Gastroesophageal sphincter (tissue), 4 donors: Measurements from ENCODE around the gene TNK1. TPM values are rescaled to one million over a fixed set of nuclear protein-coding genes. Genes with fewer than 3 reads are reported as not detected.

ENCODE experiments used
- ATAC-seq: fragments of 150-250 bp; one replicate; pipeline ENCODE4 v1.9.1; 2016; ENCODE audit warnings: mild to moderate bottlenecking, moderate library complexity
- H3K27ac ChIP-seq, 4 donors: fragments of 200-600 bp; sonication (generic) in 3 of 4; 1 replicate in 3 of 4; 2 replicates in 1 of 4; pipeline ENCODE4 v1.5.1; 2016 to 2019
- H3K27me3 ChIP-seq: fragments of 200-600 bp; sonication (generic); one replicate; pipeline ENCODE4 v1.5.1; 2019
- H3K36me3 ChIP-seq, 2 donors: fragments of 200-600 bp; sonication (generic); one replicate each; pipeline ENCODE4 v1.5.1; 2019; ENCODE audit warnings: control low read depth in 1 of 2
- H3K4me1 ChIP-seq, 3 donors: fragments of 200-600 bp; sonication (generic); 1 replicate in 2 of 3; 2 replicates in 1 of 3; pipeline ENCODE4 v1.5.1; 2016 to 2019; ENCODE audit warnings: control low read depth in 2 of 3
- H3K4me3 ChIP-seq, 2 donors: fragments of 200-600 bp; sonication (generic); one replicate each; pipeline ENCODE4 v1.5.1; 2019; ENCODE audit warnings: mild to moderate bottlenecking in 1 of 2, moderate library complexity in 1 of 2
- H3K9me3 ChIP-seq, 3 donors: fragments of 200-600 bp; sonication (generic); one replicate each; pipeline ENCODE4 v1.5.1; 2017 to 2019; ENCODE audit warnings: control low read depth in 2 of 3
- EP300 ChIP-seq: sonication (generic); formaldehyde crosslinking; IDR thresholded peaks from one replicate; pipeline ENCODE4 v1.6.1; 2017; ENCODE audit warnings: antibody characterized with exemption, mild to moderate bottlenecking
- POLR2A ChIP-seq, 2 donors: fragments of 450-650 bp; IDR thresholded peaks; one replicate each; pipeline ENCODE4 v1.6.1; 2017; ENCODE audit warnings: antibody characterized with exemption in 2 of 2, mild to moderate bottlenecking in 2 of 2, moderate library complexity in 1 of 2
- POLR2AphosphoS5 ChIP-seq: sonication (generic); formaldehyde crosslinking; IDR thresholded peaks from one replicate; pipeline ENCODE4 v1.6.1; 2017; ENCODE audit warnings: antibody characterized with exemption
- WGBS, 2 donors: methylation state at CpG; one replicate each; pipeline ENCODE4 v1.1.5; 2018; ENCODE audit warnings: low coverage in 1 of 2; 5-methylcytosine and 5-hydroxymethylcytosine counted together
- total RNA-seq, 4 donors: library from RNA; depleted of rRNA; stranded (reverse); fragments of >200 nt; gene quantifications; one replicate each; pipeline ENCODE4 v1.1.0, GENCODE V29; 2016
- TF ChIP-seq, protein P1 (sequence below), 4 experiments: fragments of 200-600 bp in 2 of 4; fragments of 450-650 bp in 2 of 4; sonication (generic) in 1 of 4; IDR thresholded peaks; one replicate each; pipeline ENCODE4 v1.5.1; 2017 to 2019; ENCODE audit warnings: antibody characterized with exemption in 4 of 4, mild to moderate bottlenecking in 2 of 4, moderate library complexity in 2 of 4

The TNK1 gene
- total RNA-seq, 4 donors from 2014 or later, result 2.0 to 4.4 (median 3.5) TPM

DNA sequence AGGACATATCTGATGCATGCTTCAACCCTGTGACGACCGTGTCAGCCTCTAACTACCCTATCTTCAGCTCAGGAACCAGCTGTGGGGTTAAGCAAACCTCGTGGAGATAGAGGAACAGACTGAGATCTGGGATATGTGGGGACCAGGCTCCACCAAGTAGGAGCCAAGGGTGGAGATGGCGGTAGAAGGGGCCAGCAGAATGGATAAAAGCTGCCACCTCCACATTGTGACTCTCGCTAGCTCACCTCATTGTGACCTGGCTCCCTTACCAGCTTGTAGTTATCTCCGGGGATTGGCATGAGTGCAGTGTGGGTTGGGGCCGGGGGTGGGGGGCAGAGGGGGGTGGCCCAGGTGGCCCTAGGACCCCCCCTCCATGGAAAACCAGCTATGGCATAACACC lies 44.4 kb downstream of the TNK1 start, which contains the start of gene SPEM2:
TSS of gene SPEM2 (plus strand) at position 301 of the 400 bp plus-strand sequence. CDS start at position 374, 73 bp downstream.
- no peak for TF ChIP-seq POLR2AphosphoS5
- TF ChIP-seq, protein P1, sequence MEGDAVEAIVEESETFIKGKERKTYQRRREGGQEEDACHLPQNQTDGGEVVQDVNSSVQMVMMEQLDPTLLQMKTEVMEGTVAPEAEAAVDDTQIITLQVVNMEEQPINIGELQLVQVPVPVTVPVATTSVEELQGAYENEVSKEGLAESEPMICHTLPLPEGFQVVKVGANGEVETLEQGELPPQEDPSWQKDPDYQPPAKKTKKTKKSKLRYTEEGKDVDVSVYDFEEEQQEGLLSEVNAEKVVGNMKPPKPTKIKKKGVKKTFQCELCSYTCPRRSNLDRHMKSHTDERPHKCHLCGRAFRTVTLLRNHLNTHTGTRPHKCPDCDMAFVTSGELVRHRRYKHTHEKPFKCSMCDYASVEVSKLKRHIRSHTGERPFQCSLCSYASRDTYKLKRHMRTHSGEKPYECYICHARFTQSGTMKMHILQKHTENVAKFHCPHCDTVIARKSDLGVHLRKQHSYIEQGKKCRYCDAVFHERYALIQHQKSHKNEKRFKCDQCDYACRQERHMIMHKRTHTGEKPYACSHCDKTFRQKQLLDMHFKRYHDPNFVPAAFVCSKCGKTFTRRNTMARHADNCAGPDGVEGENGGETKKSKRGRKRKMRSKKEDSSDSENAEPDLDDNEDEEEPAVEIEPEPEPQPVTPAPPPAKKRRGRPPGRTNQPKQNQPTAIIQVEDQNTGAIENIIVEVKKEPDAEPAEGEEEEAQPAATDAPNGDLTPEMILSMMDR (IDR thresholded peaks at IDR 0.05), result no peak
- no peak for TF ChIP-seq EP300
- TF ChIP-seq POLR2A (IDR thresholded peaks at IDR 0.05), result no peak
- 94 to 100% methylated on average over 1 to 3 of the region's 7 CpGs for WGBS, 2 donors
- Histone ChIP-seq H3K27me3 (peaks cover 8% of the 10 kb centered on the region), H3K9me3 (no peaks in the 10 kb centered on the region), H3K4me3 (no peak within 1 kb of the TSS), H3K4me1 (no peaks in the 10 kb centered on the region), H3K27ac (no peak within 1 kb of the TSS), H3K36me3 (no peaks in the 10 kb centered on the region)
- ATAC-seq, result no peak

DNA sequence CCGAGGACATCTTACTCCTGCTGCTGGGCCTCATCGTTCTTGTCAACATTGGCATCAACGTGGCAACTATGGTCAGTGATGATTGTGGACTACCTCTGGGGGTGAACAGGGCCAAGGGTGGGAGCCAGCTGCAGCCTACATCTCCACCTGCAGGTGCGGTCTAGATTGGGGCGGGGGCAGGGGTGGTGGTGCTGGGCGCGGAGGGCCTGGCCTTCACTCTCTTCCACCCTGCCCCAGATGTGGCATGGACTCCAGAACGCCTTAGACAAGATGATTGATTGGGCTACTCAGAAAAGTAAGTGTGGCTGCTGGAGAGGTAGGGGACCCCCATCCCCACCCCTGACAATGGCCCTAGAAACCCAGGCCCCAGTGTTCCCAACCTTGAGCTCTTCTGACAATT lies 44.9 kb downstream of the TNK1 start:
- Histone ChIP-seq H3K4me3 (no peak overlapping the region), H3K36me3 (no peaks in the 10 kb centered on the region), H3K27me3 (peaks cover 3% of the 10 kb centered on the region), H3K27ac (no peak overlapping the region), H3K4me1 (no peaks in the 10 kb centered on the region), H3K9me3 (no peaks in the 10 kb centered on the region)
- WGBS, 2 donors, result 50% methylated on average over 2 of the region's 8 CpGs; no CpG with 5 or more reads in 1 of the 2 donors
- TF ChIP-seq EP300, result no peak
- no peak for TF ChIP-seq POLR2AphosphoS5
- TF ChIP-seq POLR2A (IDR thresholded peaks at IDR 0.05), result no peak
- TF ChIP-seq, protein P1 (IDR thresholded peaks at IDR 0.05), result no peak
- ATAC-seq, result no peak

DNA sequence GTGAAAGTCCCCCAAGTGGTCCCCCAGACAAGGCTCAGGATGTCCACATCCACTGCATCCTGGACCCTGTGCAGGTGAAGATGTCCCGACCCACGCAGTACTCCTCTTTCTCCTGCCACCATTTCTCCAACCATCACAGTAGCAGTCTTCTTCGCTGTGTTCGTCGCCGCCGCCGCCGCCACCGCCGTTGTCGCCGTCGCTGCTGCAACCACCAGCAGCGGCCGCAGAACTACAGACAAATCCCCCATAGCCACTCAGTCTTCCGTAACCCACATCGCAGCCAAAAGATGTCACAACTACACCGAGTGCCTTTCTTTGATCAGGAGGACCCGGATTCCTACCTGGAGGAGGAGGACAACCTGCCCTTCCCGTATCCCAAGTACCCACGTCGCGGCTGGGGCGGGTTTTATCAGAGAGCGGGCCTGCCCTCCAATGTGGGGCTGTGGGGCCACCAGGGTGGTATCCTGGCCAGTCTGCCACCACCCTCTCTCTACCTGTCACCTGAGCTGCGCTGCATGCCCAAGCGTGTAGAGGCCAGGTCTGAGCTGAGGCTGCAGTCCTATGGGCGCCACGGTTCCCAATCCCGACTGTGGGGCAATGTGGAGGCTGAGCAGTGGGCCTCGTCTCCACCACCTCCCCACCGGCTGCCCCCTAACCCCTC lies 45.4 kb downstream of the TNK1 start:
- Histone ChIP-seq H3K9me3 (no peaks in the 10 kb centered on the region), H3K27ac (no peak overlapping the region), H3K4me3 (no peak overlapping the region), H3K36me3 (no peaks in the 10 kb centered on the region), H3K27me3 (no peaks in the 10 kb centered on the region), H3K4me1 (no peaks in the 10 kb centered on the region)
- TF ChIP-seq, protein P1 (IDR thresholded peaks at IDR 0.05), result no peak
- TF ChIP-seq POLR2A (IDR thresholded peaks at IDR 0.05), result no peak
- TF ChIP-seq EP300, result no peak
- TF ChIP-seq POLR2AphosphoS5, result no peak
- ATAC-seq, result no peak
- whole genome bisulfite sequencing, 2 donors, result 93 to 94% methylated on average over 16 to 17 of the region's 33 CpGs

DNA sequence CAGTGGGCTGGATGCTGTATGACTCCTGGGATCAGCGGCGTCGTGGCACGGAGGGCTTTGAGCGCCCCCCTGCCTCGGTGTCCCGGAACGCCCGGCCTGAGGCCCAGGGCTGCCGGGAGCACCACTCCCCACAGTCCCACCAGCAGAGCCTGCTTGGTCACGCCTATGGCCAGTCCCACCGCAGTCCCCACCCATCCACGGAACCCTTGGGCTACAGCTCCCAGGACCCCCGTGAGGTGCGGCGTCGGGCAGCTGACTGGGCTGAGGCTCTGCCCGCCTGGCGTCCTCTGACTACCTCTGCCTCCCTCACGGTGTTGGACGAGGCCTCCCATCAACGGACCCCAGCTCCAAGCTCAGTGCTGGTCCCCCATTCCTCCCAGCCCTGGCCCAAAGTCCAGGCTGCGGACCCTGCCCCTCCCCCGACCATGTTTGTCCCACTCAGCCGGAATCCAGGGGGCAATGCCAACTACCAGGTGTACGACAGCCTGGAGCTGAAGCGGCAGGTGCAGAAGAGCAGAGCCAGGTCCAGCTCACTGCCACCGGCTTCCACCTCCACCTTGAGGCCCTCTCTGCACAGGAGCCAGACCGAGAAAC lies 46.1 kb downstream of the TNK1 start:
- peaks cover 2% of the 10 kb centered on the region for H3K27me3 ChIP-seq
- no peak for ATAC-seq
- H3K4me1 ChIP-seq, result no peaks in the 10 kb centered on the region
- no CpG with 5 or more reads among the region's 29 CpGs for WGBS, 2 donors
- no peaks in the 10 kb centered on the region for H3K36me3 ChIP-seq
- no peak overlapping the region for H3K27ac ChIP-seq
- no peak for TF ChIP-seq POLR2A (IDR thresholded peaks at IDR 0.05)
- no peak for TF ChIP-seq EP300
- TF ChIP-seq POLR2AphosphoS5, result no peak
- TF ChIP-seq, protein P1 (IDR thresholded peaks at IDR 0.05), result no peak
- no peak overlapping the region for H3K4me3 ChIP-seq
- H3K9me3 ChIP-seq, result no peaks in the 10 kb centered on the region

DNA sequence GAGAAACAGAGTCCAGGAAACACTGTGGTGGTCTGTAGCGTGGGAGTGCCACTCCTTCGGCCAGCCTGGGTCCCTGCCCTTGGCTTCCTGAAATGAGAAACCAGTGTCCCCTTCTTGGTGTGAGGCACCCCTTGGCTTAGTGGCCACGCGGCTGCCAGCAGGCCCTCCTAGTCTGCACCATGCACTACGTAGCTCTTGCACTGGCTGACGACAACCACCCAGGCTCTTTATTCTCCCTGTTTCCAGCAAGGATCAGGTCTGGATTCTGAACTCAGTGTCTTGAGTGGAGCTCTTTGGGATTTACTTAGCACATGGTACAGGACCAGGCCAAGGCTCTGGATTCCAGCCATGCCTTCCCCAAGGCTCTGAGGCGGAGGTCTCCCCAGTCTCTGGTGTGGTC lies 46.7 kb downstream of the TNK1 start:
- H3K27ac ChIP-seq, result no peak overlapping the region
- H3K4me3 ChIP-seq, result no peak overlapping the region
- no peaks in the 10 kb centered on the region for H3K36me3 ChIP-seq
- H3K9me3 ChIP-seq, result no peaks in the 10 kb centered on the region
- ATAC-seq, result no peak
- TF ChIP-seq, protein P1 (IDR thresholded peaks at IDR 0.05), result no peak
- TF ChIP-seq POLR2AphosphoS5, result no peak
- H3K27me3 ChIP-seq, result peaks cover 7% of the 10 kb centered on the region
- no peaks in the 10 kb centered on the region for H3K4me1 ChIP-seq
- WGBS, 2 donors, result 75 to 97% methylated on average over 3 to 6 of the region's 7 CpGs
